H1 (cell line): ENCODE data around the gene ADGRG1. TPM values are rescaled to one million over a fixed set of nuclear protein-coding genes. Genes with fewer than 3 reads are reported as not detected.

Experiments
- CBX8 ChIP-seq: fragments of 300-800, 300-1000 bp; sonication (generic); IDR thresholded peaks from 2 replicates; pipeline ENCODE4 v1.7.1; 2016; ENCODE audit warnings: low read depth, low read length, borderline replicate concordance
- CTBP2 ChIP-seq: IDR thresholded peaks from 2 replicates; pipeline ENCODE4 v1.7.0; 2011; ENCODE audit warnings: borderline replicate concordance, mild to moderate bottlenecking, moderate library complexity, mixed read lengths, low read length; ENCODE audit not compliant: insufficient read depth, insufficient read length
- MAX ChIP-seq: IDR thresholded peaks from 2 replicates; pipeline ENCODE4 v1.6.1; 2012; ENCODE audit warnings: inconsistent platforms
- SIRT6 ChIP-seq: IDR thresholded peaks from one replicate; pipeline ENCODE4 v1.7.1; 2012; ENCODE audit warnings: low read length, inconsistent platforms
- USF2 ChIP-seq: IDR thresholded peaks from 2 replicates; pipeline ENCODE4 v1.6.1; 2011; ENCODE audit warnings: low read length, improper control_type of control experiment
- polyA plus RNA-seq, 7 experiments: library from polyadenylated mRNA; depleted of rRNA in 3 of 7; stranded (reverse) in 5 of 7; unstranded in 2 of 7; fragments of >200 nt in 5 of 7; fragments of 200-250 nt in 2 of 7; gene quantifications; 1 replicate in 5 of 7; 2 replicates in 1 of 7; 4 replicates in 1 of 7; pipeline versions ENCODE4 v1.2.1 to v1.2.3, GENCODE V29; 2011 to 2013; ENCODE audit warnings: missing spikeins in 2 of 7, mixed read lengths in 2 of 7
- total RNA-seq: library from RNA; stranded (reverse); fragmentation: NEBNext Ultra II Directional; extraction: Animal tissue kit (Norgen Biotek cat#: 25700); gene quantifications from 2 replicates; pipeline ENCODE4 v1.2.1, GENCODE V29; 2021

ADGRG1 gene
- total and polyA plus RNA-seq, 2 of the 8 experiments (the other 6 are each of a cell fraction or from before 2014, with no cell fraction given): 1.3 to 2.6 TPM

DNA sequence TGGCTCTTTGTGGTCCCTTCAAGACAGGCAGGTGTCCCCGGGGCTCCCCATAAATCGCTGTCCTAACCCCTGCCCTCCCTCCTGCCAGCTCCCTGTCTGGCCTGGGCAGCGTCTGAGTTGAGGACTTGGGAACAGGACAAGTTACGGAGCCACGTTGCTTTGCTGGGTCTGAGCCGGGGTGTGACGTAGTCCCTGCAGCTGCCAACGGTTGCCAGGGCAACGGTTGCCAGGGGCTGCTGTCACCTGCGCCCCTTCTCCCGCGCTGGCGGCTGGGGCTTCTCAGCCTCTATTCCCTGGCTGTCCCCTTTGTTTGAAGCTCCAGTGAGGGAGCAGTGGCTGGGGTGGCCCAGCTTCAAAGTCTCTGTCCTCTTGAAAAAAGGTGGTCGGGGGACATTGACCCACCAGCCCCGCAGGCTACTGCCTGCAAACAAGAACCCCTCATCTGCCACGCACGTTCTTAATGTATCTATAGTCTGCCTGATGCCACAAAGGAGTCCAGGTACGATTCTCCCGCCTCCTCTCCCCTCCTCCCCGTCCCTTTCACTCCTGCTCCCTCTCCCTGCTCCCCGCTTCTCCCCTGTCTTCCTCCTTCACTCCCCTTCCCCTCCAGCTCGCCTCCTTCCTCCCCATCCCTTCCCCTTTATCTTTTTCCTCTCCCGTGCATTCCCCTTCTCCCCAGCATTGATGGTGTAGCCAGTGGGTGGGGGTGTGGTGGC lies 10.9 kb downstream of the ADGRG1 start (continued):
- TF ChIP-seq USF2 (no peak), MAX (peak; percentile 81), CBX8 (no peak), SIRT6 (no peak), CTBP2 (no peak)
